GM18873 (cell line): Measurements from ENCODE around the gene SPATA45.
"Not testable (repeated sequence)": the region's sequence is repeated elsewhere in the genome, so short reads cannot be mapped to it uniquely, and the experiment has no call there.

Experiments used
- ATAC-seq: cut with Tn5 transposase; IDR thresholded peaks from one replicate; pipeline ENCODE4 v1.9.1; 2021; ENCODE audit warnings: mild to moderate bottlenecking, moderate library complexity, moderate number of reproducible peaks; ENCODE audit not compliant: unreplicated experiment, low FRiP score

Gene SPATA45

GRCh38 chr1:212847549-212847948 lies at the start of gene SPATA45:
TSS of gene SPATA45 (minus strand) at chr1:212847649. CDS start at chr1:212836149, 11,500 bp downstream.
- no peak for ATAC-seq

- ATAC-seq: no peak
These were observed 44.7 kb upstream of the SPATA45 start for GRCh38 chr1:212892108-212892507.

GRCh38 chr1:212884592-212884991 lies 37.1 kb upstream of the SPATA45 start:
- ATAC-seq: no peak

- no peak for ATAC-seq
These were observed 32.7 kb upstream of the SPATA45 start for GRCh38 chr1:212879947-212880690.

GRCh38 chr1:212878418-212878817 lies 31.0 kb upstream of the SPATA45 start:
- ATAC-seq: no peak

GRCh38 chr1:212873518-212873917 lies 26.1 kb upstream of the SPATA45 start:
- ATAC-seq: peak; percentile 72

GRCh38 chr1:212871976-212872375 lies 24.5 kb upstream of the SPATA45 start:
- ATAC-seq: no peak

- no peak for ATAC-seq
These were observed 19.7 kb upstream of the SPATA45 start for GRCh38 chr1:212867192-212867591.

- ATAC-seq: no peak
These were observed 16.8 kb upstream of the SPATA45 start for GRCh38 chr1:212864201-212864600.

- not testable (repeated sequence) for ATAC-seq
These were observed 15.9 kb upstream of the SPATA45 start for GRCh38 chr1:212863345-212863744.

- ATAC-seq: no peak
These were observed 14.8 kb upstream of the SPATA45 start for GRCh38 chr1:212862111-212862690.

GRCh38 chr1:212860713-212861581 lies 13.5 kb upstream of the SPATA45 start:
- no peak for ATAC-seq

- ATAC-seq: peak; percentile 16
These were observed 11.2 kb upstream of the SPATA45 start for GRCh38 chr1:212858461-212859265.

GRCh38 chr1:212857992-212858460 lies 10.6 kb upstream of the SPATA45 start, which contains the start of gene FLVCR1:
TSS of gene FLVCR1 (plus strand) at chr1:212858275. CDS start at chr1:212858453, 178 bp downstream.
- ATAC-seq: peak; percentile 73

- ATAC-seq: no peak
These were observed 9.3 kb upstream of the SPATA45 start for GRCh38 chr1:212856755-212857154.

- no peak for ATAC-seq
These were observed 6.2 kb upstream of the SPATA45 start for GRCh38 chr1:212853658-212854057.

GRCh38 chr1:212852105-212852688 lies 4.7 kb upstream of the SPATA45 start:
- no peak for ATAC-seq

GRCh38 chr1:212844521-212844920 lies 2.9 kb downstream of the SPATA45 start:
- not testable (repeated sequence) for ATAC-seq

GRCh38 chr1:212838145-212838544 lies 9.3 kb downstream of the SPATA45 start:
- no peak for ATAC-seq
